IPS-15b (cell line): ENCODE measurements around the gene BCAM.

Experiments used
- H3K27me3 ChIP-seq: one replicate; pipeline ENCODE4 v1.6.1; 2013; ENCODE audit warnings: low read length; ENCODE audit not compliant: control insufficient read depth, insufficient read depth
- H3K36me3 ChIP-seq: one replicate; pipeline ENCODE4 v1.6.1; 2013; ENCODE audit warnings: low read length; ENCODE audit not compliant: control insufficient read depth, insufficient read depth
- H3K4me1 ChIP-seq: one replicate; pipeline ENCODE4 v1.6.1; 2013; ENCODE audit warnings: mild to moderate bottlenecking, low read length; ENCODE audit not compliant: control insufficient read depth, insufficient read depth
- H3K4me3 ChIP-seq: one replicate; pipeline ENCODE4 v1.5.1; 2013; ENCODE audit warnings: low read depth, low read length
- H3K9ac ChIP-seq: one replicate; pipeline ENCODE4 v1.6.1; 2013; ENCODE audit warnings: low read depth, mild to moderate bottlenecking, low read length
- H3K9me3 ChIP-seq: one replicate; pipeline ENCODE4 v1.6.1; 2013; ENCODE audit warnings: mild to moderate bottlenecking, low read length; ENCODE audit not compliant: control insufficient read depth, insufficient read depth

BCAM gene

GRCh38 chr19:44795398-44795987 lies 13.4 kb upstream of the BCAM start:
- no peaks in the 10 kb centered on the region for H3K27me3 ChIP-seq
- no peak overlapping the region for H3K4me3 ChIP-seq
- no peaks in the 10 kb centered on the region for H3K9me3 ChIP-seq
- H3K36me3 ChIP-seq = peaks cover 14% of the 10 kb centered on the region
- H3K4me1 ChIP-seq = peaks cover 5% of the 10 kb centered on the region
- no peak overlapping the region for H3K9ac ChIP-seq

GRCh38 chr19:44796701-44797115 lies 12.2 kb upstream of the BCAM start:
- Histone ChIP-seq H3K27me3 (no peaks in the 10 kb centered on the region), H3K36me3 (peaks cover 14% of the 10 kb centered on the region), H3K4me1 (peaks cover 5% of the 10 kb centered on the region), H3K4me3 (no peak overlapping the region), H3K9me3 (no peaks in the 10 kb centered on the region), H3K9ac (no peak overlapping the region)

- Histone ChIP-seq H3K27me3 (peaks cover 25% of the 10 kb centered on the region), H3K36me3 (peaks cover 7% of the 10 kb centered on the region), H3K4me1 (peaks cover 5% of the 10 kb centered on the region), H3K9me3 (no peaks in the 10 kb centered on the region), H3K4me3 (no peak overlapping the region), H3K9ac (peak overlapping the region; percentile 47)
Measured at GRCh38 chr19:44799627-44800346, 9.1 kb upstream of the BCAM start.

GRCh38 chr19:44800461-44800860 lies 8.4 kb upstream of the BCAM start:
- H3K4me3 ChIP-seq = no peak overlapping the region
- peaks cover 5% of the 10 kb centered on the region for H3K4me1 ChIP-seq
- peaks cover 7% of the 10 kb centered on the region for H3K36me3 ChIP-seq
- H3K27me3 ChIP-seq = peaks cover 31% of the 10 kb centered on the region
- peak overlapping the region; percentile 47 for H3K9ac ChIP-seq
- no peaks in the 10 kb centered on the region for H3K9me3 ChIP-seq

- Histone ChIP-seq H3K36me3 (peaks cover 3% of the 10 kb centered on the region), H3K9me3 (no peaks in the 10 kb centered on the region), H3K27me3 (peaks cover 36% of the 10 kb centered on the region), H3K4me1 (peaks cover 15% of the 10 kb centered on the region), H3K9ac (no peak overlapping the region), H3K4me3 (no peak overlapping the region)
Measured at GRCh38 chr19:44803442-44804428, 5.2 kb upstream of the BCAM start.

GRCh38 chr19:44806291-44806690 lies 2.6 kb upstream of the BCAM start:
- Histone ChIP-seq H3K36me3 (peaks cover 3% of the 10 kb centered on the region), H3K9me3 (no peaks in the 10 kb centered on the region), H3K9ac (no peak overlapping the region), H3K4me3 (no peak overlapping the region), H3K4me1 (peaks cover 16% of the 10 kb centered on the region), H3K27me3 (peaks cover 36% of the 10 kb centered on the region)

GRCh38 chr19:44807162-44807561 lies 1.7 kb upstream of the BCAM start:
- peaks cover 16% of the 10 kb centered on the region for H3K4me1 ChIP-seq
- no peaks in the 10 kb centered on the region for H3K9me3 ChIP-seq
- peak overlapping the region; percentile 1 for H3K4me3 ChIP-seq
- H3K27me3 ChIP-seq = peaks cover 36% of the 10 kb centered on the region
- H3K9ac ChIP-seq = no peak overlapping the region
- peaks cover 6% of the 10 kb centered on the region for H3K36me3 ChIP-seq

GRCh38 chr19:44807652-44808462 lies 1.0 kb upstream of the BCAM start:
- Histone ChIP-seq H3K4me3 (peak overlapping the region; percentile 60), H3K9ac (no peak overlapping the region), H3K4me1 (peaks cover 16% of the 10 kb centered on the region), H3K36me3 (peaks cover 4% of the 10 kb centered on the region), H3K27me3 (peaks cover 29% of the 10 kb centered on the region), H3K9me3 (no peaks in the 10 kb centered on the region)

GRCh38 chr19:44809577-44810233 lies 802 bp downstream of the BCAM start:
- peaks cover 12% of the 10 kb centered on the region for H3K27me3 ChIP-seq
- H3K4me1 ChIP-seq = peaks cover 16% of the 10 kb centered on the region
- no peaks in the 10 kb centered on the region for H3K9me3 ChIP-seq
- H3K9ac ChIP-seq = peak overlapping the region; percentile 88
- H3K4me3 ChIP-seq = peak overlapping the region; percentile 83
- peaks cover 20% of the 10 kb centered on the region for H3K36me3 ChIP-seq

- Histone ChIP-seq H3K27me3 (peaks cover 5% of the 10 kb centered on the region), H3K9ac (no peak overlapping the region), H3K4me3 (peak overlapping the region; percentile 43), H3K9me3 (no peaks in the 10 kb centered on the region), H3K4me1 (peaks cover 16% of the 10 kb centered on the region), H3K36me3 (peaks cover 26% of the 10 kb centered on the region)
Measured at GRCh38 chr19:44810234-44811121, 1.6 kb downstream of the BCAM start.
